ENCODE measurements around the gene TGM4. TPM values are rescaled to one million over a fixed set of nuclear protein-coding genes. Genes with fewer than 3 reads are reported as not detected.
"Not testable (repeated sequence)": the region's sequence is repeated elsewhere in the genome, so short reads cannot be mapped to it uniquely, and the experiment has no call there.

Gene TGM4
- polyA plus RNA-seq (2013, experiment 1 of 2; ENCODE audit: insufficient read length) = 0.05 TPM
- polyA plus RNA-seq (2013, experiment 2 of 2; ENCODE audit: insufficient read length) = not detected

GRCh38 chr3:44874308-44874707 is at the start of gene TGM4:
Gene TGM4, plus strand, starts transcription at chr3:44874608. Its CDS starts 71 bp downstream, at chr3:44874679.
- no peak for DNase-seq

- peak; percentile 40 for DNase-seq
Observed at GRCh38 chr3:44825264-44825925, 49.0 kb upstream of the TGM4 start.

GRCh38 chr3:44827196-44827595 is 47.2 kb upstream of the TGM4 start:
- DNase-seq = no peak

GRCh38 chr3:44831232-44831631 is 43.2 kb upstream of the TGM4 start:
- DNase-seq = no peak

GRCh38 chr3:44832032-44832431 is 42.4 kb upstream of the TGM4 start:
- no peak for DNase-seq

- no peak for DNase-seq
Observed at GRCh38 chr3:44832965-44833364, 41.4 kb upstream of the TGM4 start.

GRCh38 chr3:44833394-44833793 is 41.0 kb upstream of the TGM4 start:
- DNase-seq = no peak

GRCh38 chr3:44835684-44836083 is 38.7 kb upstream of the TGM4 start:
- no peak for DNase-seq

- no peak for DNase-seq
Observed at GRCh38 chr3:44842376-44842775, 32.0 kb upstream of the TGM4 start.

GRCh38 chr3:44845528-44846520 is 28.6 kb upstream of the TGM4 start:
- DNase-seq = peak; percentile 15

GRCh38 chr3:44848634-44849033 is 25.8 kb upstream of the TGM4 start:
- DNase-seq = no peak

GRCh38 chr3:44856663-44857062 is 17.7 kb upstream of the TGM4 start:
- not testable (repeated sequence) for DNase-seq

GRCh38 chr3:44860117-44860516 is 14.3 kb upstream of the TGM4 start:
- DNase-seq = no peak

GRCh38 chr3:44861412-44862225 is 12.8 kb upstream of the TGM4 start, which contains the start of gene TMEM42:
Gene TMEM42, plus strand, starts transcription at chr3:44861912. Its CDS starts 13 bp downstream, at chr3:44861925.
- peak; percentile 92 for DNase-seq

- no peak for DNase-seq
Observed at GRCh38 chr3:44862226-44862637, 12.2 kb upstream of the TGM4 start.

GRCh38 chr3:44865272-44866035 is 9.0 kb upstream of the TGM4 start:
- DNase-seq = peak; percentile 6

GRCh38 chr3:44867421-44868111 is 6.8 kb upstream of the TGM4 start:
- no peak for DNase-seq

- no peak for DNase-seq
Observed at GRCh38 chr3:44870375-44871061, 3.9 kb upstream of the TGM4 start.

GRCh38 chr3:44875596-44875995 is 1.2 kb downstream of the TGM4 start:
- DNase-seq = no peak

- no peak for DNase-seq
Observed at GRCh38 chr3:44877333-44877732, 2.9 kb downstream of the TGM4 start.

Measured in fibroblast of skin of scalp (primary cell).